HG02884 (cell line): ENCODE data around the gene PCDHB16.
"Not testable (repeated sequence)": the region's sequence is repeated elsewhere in the genome, so short reads cannot be mapped to it uniquely, and the experiment has no call there.

ENCODE experiments used
- ATAC-seq: cut with Tn5 transposase; IDR thresholded peaks from one replicate; pipeline ENCODE4 v1.9.1; 2021; ENCODE audit warnings: mild to moderate bottlenecking, moderate library complexity; ENCODE audit not compliant: unreplicated experiment

PCDHB16 gene

DNA sequence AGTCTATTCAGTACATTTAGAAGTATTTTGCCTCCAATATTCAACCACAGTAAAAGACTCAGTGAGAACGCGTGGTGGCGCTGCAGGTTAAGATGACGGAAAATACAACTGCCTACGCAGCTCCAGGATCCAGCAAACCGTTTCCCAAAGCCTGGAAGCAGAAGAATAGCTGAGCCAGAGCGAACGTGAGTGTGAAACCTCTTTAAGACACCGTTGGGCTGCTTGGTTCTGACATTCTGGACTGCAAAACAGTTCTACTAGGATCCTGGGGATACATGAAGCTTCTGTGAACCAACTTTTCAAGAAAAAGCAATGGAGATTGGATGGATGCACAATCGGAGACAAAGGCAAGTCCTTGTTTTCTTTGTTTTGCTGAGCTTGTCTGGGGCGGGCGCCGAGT lies at the start of gene PCDHB16:
TSS of gene PCDHB16 (plus strand) at position 140 of the 400 bp plus-strand sequence. CDS start at position 313, 173 bp downstream.
- ATAC-seq, result no peak

DNA sequence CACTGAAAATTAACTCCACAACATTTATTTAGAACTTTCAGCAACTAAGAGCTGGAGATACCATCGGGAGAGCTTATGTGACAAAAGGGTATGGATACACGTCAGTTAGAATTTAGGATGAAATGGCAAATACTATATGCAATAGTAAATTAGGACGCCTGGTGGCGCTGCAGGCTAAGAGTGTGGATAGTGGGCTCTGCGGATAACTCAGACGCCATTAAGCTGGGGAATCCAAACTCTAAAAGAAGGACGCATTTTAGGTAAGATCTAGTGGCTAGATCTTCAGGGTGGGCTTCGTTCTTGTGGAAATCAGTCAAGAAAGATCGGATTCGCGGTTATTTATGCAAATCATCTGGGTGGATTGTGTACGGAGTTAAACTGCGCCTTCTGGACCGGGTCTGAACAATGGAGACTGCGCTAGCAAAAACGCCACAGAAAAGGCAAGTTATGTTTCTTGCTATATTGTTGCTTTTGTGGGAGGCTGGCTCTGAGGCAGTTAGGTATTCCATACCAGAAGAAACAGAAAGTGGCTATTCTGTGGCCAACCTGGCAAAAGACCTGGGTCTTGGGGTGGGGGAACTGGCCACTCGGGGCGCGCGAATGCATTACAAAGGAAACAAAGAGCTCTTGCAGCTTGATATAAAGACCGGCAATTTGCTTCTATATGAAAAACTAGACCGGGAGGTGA lies 47.0 kb upstream of the PCDHB16 start, which contains the start of gene PCDHB5:
TSS of gene PCDHB5 (plus strand) at position 177 of the 688 bp plus-strand sequence. CDS start at position 406, 229 bp downstream.
- ATAC-seq, result no peak

DNA sequence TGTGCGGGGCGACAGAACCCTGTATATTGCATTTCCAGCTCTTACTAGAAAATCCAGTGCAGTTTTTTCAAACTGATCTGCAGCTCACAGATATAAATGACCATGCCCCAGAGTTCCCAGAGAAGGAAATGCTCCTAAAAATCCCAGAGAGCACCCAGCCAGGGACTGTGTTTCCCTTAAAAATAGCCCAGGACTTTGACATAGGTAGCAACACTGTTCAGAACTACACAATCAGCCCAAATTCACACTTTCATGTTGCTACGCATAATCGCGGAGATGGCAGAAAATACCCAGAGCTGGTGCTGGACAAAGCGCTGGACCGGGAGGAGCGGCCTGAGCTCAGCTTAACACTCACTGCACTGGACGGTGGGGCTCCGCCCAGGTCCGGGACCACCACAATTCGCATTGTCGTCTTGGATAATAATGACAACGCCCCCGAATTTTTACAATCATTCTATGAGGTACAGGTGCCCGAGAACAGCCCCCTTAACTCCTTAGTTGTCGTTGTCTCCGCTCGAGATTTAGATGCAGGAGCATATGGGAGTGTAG lies 46.4 kb upstream of the PCDHB16 start:
- no peak for ATAC-seq

DNA sequence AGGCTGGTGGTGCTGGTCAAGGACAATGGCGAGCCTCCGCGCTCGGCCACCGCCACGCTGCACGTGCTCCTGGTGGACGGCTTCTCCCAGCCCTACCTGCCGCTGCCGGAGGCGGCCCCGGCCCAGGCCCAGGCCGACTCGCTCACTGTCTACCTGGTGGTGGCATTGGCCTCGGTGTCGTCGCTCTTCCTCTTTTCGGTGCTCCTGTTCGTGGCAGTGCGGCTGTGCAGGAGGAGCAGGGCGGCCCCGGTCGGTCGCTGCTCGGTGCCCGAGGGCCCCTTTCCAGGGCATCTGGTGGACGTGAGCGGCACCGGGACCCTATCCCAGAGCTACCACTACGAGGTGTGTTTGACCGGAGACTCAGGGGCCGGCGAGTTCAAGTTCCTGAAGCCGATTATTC lies 44.8 kb upstream of the PCDHB16 start:
- not testable (repeated sequence) for ATAC-seq

DNA sequence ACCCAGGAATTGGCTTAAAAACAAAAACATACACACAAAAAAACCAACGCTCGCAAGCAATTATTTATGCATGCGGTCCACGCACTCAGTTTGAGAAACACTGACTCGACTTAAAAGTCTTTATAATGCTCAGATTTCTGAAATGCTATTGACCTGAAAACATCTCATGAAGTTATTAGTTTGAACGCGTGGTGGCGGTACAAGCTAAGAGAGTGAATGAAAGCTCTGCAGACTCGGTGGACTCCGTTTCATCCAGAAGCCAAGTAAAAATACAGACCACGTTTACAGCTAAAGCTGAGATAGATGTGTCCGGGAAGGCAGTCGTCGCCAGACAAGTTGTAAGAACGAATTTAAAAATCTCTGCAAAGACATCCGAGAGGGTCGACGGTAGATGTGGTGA lies 32.4 kb upstream of the PCDHB16 start, which contains the start of gene PCDHB6:
TSS of gene PCDHB6 (plus strand) at position 246 of the 400 bp plus-strand sequence. CDS start 201 bp downstream, outside the sequence.
- no peak for ATAC-seq

DNA sequence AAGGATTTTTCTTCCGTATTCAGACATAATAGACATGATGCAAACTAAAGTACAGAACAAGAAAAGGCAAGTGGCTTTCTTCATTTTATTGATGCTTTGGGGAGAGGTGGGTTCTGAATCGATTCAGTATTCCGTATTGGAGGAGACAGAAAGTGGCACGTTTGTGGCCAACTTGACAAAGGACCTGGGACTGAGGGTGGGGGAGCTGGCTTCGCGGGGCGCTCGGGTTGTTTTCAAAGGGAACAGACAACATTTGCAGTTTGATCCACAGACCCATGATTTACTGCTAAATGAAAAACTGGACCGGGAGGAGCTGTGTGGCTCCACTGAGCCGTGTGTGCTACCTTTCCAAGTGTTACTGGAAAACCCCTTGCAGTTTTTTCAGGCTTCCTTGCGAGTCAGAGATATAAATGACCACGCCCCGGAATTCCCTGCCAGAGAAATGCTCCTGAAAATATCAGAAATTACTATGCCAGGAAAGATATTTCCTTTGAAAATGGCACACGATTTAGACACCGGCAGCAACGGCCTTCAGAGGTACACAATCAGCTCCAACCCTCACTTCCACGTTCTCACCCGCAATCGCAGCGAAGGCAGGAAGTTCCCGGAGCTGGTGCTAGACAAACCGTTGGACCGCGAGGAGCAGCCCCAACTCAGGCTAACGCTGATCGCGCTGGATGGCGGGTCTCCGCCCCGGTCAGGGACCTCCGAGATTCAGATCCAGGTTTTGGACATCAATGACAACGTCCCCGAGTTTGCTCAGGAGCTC lies 31.8 kb upstream of the PCDHB16 start:
- ATAC-seq, result no peak

DNA sequence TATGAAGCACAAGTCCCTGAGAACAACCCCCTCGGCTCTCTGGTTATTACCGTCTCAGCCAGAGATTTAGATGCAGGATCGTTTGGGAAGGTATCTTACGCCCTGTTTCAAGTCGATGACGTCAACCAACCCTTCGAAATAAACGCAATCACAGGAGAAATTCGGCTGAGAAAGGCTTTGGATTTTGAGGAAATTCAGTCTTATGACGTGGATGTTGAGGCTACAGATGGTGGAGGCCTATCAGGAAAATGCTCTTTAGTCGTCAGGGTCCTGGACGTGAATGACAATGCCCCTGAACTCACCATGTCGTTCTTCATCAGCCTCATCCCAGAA lies 31.2 kb upstream of the PCDHB16 start:
- ATAC-seq, result no peak

DNA sequence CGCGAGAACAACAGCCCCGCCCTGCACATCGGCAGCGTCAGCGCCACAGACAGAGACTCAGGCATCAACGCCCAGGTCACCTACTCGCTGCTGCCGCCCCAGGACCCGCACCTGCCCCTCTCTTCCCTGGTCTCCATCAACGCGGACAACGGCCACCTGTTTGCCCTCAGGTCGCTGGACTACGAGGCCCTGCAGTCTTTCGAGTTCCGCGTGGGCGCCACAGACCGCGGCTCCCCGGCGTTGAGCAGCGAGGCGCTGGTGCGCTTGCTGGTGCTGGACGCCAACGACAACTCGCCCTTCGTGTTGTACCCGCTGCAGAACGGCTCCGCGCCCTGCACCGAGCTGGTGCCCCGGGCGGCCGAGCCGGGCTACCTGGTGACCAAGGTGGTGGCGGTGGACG lies 30.6 kb upstream of the PCDHB16 start:
- ATAC-seq, result not testable (repeated sequence)

DNA sequence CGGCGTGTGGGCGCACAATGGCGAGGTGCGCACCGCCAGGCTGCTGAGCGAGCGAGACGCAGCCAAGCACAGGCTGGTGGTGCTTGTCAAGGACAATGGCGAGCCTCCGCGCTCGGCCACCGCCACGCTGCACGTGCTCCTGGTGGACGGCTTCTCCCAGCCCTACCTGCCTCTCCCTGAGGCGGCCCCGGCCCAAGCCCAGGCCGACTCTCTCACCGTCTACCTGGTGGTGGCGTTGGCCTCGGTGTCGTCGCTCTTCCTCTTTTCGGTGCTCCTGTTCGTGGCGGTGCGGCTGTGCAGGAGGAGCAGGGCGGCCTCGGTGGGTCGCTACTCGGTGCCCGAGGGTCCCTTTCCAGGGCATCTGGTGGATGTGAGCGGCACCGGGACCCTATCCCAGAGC lies 30.1 kb upstream of the PCDHB16 start:
- not testable (repeated sequence) for ATAC-seq

DNA sequence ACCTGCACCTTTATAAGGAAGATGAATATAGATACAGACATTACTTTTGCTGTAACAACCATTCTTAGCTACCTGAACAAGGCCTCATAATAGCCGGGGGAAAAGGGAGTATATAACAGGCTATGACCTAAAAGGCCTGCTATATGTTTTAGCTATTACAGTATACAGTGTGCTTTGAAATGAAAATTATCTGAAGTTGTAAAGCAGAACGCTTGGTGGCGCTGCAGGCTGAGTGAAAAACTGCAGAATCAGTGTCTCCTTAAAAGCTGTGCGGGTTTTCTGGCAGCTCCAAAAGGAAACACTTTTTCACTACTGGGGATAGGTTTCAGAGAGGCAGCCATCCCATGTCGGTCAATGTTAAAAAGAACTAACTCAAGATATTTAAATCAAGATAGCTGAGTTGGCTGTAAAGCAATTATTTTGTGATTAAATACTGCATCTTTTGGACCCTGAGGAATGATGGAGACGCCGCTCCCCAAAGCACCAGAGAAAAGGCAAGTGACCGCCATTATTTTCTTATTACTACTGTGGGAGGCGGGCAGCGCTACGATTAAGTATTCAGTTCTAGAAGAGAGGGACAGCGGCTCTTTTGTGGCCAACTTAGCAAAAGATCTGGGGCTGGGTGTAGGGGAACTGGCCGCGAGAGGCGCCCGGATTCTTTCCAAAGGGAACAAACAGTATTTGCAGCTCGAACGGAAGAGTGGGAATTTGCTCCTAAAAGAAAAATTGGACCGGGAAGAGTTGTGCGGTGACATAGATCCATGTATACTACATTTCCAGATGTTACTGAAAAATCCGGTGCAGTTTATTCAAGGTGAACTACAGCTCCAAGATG lies 26.4 kb upstream of the PCDHB16 start:
- ATAC-seq, result no peak

DNA sequence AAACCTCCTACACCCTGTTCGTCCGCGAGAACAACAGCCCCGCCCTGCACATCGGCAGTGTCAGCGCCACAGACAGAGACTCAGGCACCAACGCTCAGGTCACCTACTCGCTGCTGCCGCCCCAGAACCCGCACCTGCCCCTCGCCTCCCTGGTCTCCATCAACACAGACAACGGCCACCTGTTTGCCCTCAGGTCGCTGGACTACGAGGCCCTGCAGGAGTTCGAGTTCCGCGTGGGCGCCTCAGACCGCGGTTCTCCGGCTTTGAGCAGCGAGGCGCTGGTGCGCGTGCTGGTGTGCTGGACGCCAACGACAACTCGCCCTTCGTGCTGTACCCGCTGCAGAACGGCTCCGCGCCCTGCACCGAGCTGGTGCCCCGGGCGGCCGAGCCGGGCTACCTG lies 24.8 kb upstream of the PCDHB16 start:
- ATAC-seq, result not testable (repeated sequence)

DNA sequence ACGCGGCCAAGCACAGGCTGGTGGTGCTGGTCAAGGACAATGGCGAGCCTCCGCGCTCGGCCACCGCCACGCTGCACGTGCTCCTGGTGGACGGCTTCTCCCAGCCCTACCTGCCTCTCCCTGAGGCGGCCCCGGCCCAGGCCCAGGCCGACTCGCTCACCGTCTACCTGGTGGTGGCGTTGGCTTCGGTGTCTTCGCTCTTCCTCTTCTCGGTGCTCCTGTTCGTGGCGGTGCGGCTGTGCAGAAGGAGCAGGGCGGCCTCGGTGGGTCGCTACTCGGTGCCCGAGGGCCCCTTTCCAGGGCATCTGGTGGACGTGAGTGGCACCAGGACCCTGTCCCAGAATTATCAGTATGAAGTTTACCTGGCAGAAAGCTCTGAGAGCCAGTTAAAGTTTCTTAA lies 24.3 kb upstream of the PCDHB16 start:
- ATAC-seq, result not testable (repeated sequence)

DNA sequence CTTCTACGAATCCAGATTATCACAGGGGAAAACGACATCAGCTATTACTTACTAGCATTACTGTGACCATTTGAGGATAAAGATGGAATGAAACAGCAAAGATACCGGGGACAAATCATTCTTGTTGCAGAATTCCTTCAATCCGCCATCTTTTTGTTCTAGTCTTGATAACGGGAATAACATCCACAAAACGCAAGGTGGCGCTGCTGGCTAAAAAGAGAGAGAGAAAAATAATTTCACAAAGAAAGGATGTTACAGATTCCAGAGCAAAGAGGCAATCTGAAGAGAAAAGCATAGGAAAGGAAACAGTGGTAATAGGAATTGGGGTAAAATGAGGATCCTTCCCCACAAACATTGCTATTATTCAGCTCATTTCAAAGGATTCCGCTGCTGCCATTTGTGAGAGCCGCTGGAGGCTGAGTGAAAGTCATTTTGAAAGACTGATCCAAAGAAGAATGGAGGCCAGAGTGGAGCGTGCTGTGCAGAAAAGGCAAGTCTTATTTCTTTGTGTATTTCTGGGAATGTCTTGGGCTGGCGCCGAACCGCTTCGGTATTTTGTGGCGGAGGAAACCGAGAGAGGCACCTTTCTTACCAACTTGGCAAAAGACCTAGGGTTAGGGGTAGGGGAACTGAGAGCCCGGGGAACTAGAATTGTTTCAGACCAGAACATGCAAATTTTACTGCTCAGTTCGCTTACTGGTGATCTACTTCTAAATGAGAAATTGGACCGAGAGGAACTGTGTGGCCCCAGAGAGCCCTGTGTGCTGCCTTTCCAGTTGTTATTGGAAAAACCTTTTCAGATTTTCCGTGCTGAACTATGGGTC lies 9.6 kb upstream of the PCDHB16 start, which contains the start of gene PCDHB7:
TSS of gene PCDHB7 (plus strand) at position 264 of the 824 bp plus-strand sequence. CDS start at position 456, 192 bp downstream.
- no peak for ATAC-seq

DNA sequence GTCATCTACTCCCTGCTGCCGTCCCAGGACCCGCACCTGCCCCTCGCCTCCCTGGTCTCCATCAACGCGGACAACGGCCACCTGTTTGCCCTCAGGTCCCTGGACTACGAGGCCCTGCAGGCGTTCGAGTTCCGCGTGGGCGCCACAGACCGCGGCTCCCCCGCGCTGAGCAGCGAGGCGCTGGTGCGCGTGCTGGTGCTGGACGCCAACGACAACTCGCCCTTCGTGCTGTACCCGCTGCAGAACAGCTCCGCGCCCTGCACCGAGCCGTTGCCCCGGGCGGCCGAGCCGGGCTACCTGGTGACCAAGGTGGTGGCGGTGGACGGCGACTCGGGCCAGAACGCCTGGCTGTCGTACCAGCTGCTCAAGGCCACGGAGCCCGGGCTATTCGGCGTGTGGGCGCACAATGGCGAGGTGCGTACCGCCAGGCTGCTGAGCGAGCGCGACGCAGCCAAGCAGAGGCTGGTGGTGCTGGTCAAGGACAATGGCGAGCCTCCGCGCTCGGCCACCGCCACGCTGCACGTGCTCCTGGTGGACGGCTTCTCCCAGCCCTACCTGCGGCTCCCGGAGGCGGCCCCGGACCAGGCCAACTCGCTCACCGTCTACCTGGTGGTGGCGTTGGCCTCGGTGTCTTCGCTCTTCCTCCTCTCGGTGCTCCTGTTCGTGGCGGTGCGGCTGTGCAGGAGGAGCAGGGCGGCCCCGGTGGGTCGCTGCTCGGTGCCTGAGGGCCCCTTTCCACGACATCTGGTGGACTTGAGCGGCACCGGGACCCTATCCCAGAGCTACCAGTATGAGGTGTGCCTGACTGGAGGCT lies 7.7 kb upstream of the PCDHB16 start:
- ATAC-seq, result not testable (repeated sequence)

DNA sequence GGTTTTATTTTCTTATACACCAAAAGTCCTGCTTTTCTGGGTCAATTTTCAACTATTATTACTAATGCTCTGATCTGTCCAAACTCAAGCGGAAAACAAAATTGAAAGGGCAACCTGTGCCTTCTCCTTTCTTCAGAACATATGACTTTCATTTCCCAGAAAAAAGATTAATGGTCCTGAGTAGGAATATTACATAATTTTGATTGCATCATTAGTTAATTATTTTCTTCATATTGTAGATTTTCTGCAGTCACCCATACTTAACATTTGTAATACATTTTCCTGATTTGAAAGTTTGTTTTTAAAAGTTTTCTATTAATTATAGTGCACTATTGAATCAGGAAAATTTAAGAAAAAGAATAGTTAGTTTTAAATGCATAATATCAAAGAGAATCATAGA lies 6.3 kb upstream of the PCDHB16 start:
- no peak for ATAC-seq

DNA sequence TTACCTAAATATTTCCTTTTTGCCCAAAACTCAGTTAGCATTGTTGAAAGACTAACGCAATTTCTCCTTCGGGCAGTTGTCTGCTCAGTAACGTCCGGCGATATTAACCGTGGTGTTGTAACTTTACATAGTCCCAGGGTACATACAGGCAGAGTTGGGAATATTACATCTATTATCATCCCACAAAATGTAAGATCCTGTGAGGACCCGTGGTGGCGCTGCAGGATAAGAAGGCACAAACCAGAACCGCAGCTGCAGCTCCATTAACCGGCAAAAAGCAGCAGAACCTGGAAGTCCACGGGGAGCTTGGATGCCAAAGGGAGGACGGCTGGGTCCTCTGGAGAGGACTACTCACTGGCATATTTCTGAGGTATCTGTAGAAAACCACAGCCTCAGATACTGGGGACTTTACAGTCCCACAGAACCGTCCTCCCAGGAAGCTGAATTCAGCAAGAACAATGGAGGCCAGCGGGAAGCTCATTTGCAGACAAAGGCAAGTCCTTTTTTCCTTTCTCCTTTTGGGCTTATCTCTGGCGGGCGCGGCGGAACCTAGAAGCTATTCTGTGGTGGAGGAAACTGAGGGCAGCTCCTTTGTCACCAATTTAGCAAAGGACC lies 4.5 kb upstream of the PCDHB16 start, which contains the start of gene PCDHB8:
TSS of gene PCDHB8 (plus strand) at position 214 of the 615 bp plus-strand sequence. CDS start at position 459, 245 bp downstream.
- not testable (repeated sequence) for ATAC-seq

DNA sequence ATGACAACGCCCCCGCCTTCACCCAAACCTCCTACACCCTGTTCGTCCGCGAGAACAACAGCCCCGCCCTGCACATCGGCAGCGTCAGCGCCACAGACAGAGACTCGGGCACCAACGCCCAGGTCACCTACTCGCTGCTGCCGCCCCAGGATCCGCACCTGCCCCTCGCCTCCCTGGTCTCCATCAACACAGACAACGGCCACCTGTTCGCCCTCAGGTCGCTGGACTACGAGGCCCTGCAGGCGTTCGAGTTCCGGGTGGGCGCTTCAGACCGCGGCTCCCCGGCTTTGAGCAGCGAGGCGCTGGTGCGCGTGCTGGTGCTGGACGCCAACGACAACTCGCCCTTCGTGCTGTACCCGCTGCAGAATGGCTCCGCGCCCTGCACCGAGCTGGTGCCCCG lies 2.8 kb upstream of the PCDHB16 start:
- ATAC-seq, result not testable (repeated sequence)

DNA sequence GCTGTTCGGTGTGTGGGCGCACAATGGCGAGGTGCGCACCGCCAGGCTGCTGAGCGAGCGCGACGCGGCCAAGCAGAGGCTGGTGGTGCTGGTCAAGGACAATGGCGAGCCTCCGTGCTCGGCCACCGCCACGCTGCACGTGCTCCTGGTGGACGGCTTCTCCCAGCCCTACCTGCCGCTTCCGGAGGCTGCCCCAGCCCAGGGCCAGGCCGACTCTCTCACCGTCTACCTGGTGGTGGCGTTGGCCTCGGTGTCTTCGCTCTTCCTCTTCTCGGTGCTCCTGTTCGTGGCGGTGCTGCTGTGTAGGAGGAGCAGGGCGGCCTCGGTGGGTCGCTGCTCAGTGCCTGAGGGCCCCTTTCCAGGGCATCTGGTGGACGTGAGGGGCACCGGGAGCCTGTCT lies 2.3 kb upstream of the PCDHB16 start:
- not testable (repeated sequence) for ATAC-seq
